Measurements from ENCODE around the gene ZRANB1.
A peak's percentile ranks its signal among the peaks of the same experiment; 100 is the strongest.

Gene ZRANB1

DNA sequence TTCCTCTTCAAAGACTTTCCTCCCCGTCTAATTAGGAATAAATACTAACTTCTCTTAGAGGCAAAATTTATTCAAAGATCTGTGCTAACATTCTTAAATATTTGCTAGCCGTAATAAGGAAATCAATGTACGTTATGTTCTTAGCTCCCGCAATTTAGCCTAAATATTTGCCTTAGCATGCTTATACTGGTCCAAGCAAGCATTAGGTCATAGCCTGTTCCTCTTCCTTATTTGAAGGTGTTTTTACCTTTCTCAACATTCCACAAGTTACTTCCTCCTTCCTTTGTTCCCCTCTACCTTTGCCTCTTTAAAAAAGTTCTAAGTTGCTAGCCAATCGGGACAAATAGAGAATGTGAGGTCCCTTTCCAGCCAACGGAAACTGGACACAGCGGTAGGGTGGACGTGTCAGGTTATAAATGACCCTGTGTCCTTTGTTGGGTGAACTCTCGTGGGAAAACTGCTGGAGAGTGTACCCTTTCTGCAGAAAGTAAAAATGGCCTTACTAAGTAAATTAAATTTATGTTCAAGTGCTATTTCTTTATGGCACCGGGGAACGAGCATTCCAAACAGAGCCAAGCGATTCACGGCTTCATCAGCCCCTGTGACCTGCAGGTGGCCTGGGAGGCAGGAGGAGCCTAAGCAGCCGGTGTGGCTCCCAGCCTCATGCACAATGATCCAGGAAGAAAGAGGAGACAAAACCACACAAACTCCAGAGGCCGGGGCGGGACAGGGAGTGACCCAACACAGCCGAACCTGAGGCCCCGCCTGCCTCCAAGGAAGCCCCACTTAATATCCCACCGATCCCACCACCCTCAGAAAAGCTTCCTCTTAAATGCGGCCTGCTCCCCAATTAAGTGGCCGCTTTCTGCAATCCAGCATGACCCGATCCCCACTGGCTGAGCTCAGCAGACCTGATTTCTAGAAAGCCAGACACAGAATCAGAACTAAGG, 67.0 kb downstream of the ZRANB1 start:
- DNase-seq = no peak

- no peak for DNase-seq
These were observed 67.8 kb downstream of the ZRANB1 start for GRCh38 chr10:125009661-125010161.

GRCh38 chr10:125010362-125010761, 68.4 kb downstream of the ZRANB1 start:
- DNase-seq = peak; percentile 32

DNA sequence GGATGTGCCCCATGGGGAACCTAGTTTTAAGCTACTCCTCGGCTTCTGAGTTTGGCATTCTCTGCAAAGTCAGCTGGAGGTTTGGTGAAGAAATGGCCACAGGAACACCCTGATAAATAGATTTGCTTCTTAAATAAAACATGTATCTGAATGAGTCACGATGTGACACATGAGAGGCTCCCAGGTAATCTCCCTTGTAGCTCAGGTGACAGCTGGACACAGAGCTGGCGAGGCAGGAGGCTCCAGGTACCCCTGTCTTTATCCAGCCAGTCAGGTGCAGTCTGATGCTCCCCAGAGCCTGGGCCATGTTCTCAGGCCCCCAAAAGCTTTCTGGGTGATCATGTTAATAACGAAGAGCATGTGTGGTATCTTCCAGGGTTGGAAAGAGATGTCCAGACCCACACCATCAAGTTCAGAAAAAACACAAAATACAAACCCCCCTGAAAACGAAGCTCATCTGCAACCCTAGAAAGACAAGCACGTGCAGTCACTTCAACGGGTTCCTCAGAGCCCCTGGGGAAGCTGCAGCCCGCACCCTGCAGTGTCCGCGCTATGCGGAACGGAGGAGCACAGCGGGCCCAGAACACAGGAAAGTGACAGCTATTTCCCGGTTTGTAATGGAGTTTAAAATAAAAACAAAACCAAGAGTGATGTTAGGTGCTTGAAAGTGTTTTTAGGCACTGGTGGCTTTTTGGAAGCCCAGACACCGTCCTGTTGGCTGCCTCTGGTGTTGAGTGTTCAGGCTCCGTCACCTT, 69.4 kb downstream of the ZRANB1 start:
- no peak for DNase-seq

GRCh38 chr10:125011926-125012705, 70.2 kb downstream of the ZRANB1 start:
- no peak for DNase-seq

DNA sequence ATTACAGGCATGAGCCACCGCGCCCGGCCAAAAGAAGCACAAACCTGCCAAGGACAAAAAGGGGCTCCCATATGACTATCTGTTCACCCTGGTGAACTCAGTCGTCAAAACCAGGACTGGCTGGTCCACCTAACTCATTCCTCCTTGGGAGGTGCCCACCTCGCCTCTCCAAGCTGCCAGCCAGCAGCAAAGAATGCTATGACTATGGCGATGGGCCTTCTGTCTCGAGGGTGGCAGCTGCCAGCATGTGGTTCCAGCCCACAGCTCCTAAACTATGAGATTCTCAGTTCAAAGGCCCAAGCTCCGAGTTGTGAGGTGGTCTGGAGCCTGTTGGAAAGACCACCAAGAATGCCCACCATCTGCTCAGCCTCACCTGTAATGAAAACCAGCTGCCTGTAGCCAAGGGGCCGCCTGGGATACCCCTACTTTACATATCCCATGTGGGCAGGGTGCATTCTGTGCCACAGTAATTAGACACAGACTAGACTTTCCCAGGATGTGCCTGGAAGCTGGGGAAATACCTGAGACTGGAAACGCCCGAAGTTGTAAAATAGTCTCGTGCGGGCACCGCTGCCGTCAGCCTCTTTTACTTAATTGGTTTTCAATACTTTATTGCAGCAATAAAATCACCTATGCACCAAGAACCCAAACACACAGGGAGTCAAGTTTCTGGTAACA, 71.1 kb downstream of the ZRANB1 start:
- DNase-seq = no peak

- DNase-seq = no peak
These were observed 71.6 kb downstream of the ZRANB1 start for GRCh38 chr10:125013529-125013872.

- DNase-seq = peak; percentile 17
These were observed 72.3 kb downstream of the ZRANB1 start for GRCh38 chr10:125014086-125014830.

- no peak for DNase-seq
These were observed 73.0 kb downstream of the ZRANB1 start for GRCh38 chr10:125014836-125015355.

- DNase-seq = peak; percentile 15
These were observed 73.5 kb downstream of the ZRANB1 start for GRCh38 chr10:125015356-125015944.

GRCh38 chr10:125016123-125016522, 74.2 kb downstream of the ZRANB1 start:
- no peak for DNase-seq

- no peak for DNase-seq
These were observed 74.8 kb downstream of the ZRANB1 start for GRCh38 chr10:125016611-125017202.

DNA sequence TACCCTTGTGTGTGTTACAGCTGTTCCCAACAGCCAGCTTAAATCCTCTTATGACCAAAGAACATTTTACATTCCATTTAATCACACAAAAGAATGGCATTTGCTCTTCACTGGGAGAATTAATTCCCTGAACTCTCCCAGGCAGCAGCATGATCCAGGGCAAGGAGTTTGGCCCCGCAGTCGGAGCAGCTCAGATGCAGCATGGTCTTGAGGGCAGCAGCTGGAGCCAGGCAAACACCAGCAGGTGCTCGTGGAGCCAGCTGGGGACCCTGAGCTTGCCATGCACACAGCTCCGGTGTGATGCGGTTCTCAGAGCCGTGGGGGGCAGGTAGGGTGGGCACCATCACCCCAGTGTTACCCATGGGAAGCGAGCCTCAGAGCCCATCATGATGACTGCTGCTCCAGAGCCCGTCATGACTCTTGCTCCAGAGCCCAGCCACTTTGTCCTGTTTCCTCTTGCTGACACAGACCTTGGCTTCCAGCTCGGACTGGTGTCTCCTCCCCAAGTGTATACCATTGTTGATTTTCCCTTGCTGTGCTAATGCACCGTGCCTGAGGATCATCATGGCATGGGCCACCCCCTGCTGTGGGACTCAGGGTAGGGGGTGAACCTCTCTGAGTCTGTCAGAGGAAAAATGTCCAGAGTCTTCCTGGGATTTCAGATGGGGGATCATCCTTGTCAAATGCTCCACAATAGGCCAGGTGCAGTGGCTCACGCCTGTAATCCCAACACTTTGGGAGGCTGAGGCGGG, 75.8 kb downstream of the ZRANB1 start:
- no peak for DNase-seq

GRCh38 chr10:125018576-125019143, 76.7 kb downstream of the ZRANB1 start:
- DNase-seq = no peak

DNA sequence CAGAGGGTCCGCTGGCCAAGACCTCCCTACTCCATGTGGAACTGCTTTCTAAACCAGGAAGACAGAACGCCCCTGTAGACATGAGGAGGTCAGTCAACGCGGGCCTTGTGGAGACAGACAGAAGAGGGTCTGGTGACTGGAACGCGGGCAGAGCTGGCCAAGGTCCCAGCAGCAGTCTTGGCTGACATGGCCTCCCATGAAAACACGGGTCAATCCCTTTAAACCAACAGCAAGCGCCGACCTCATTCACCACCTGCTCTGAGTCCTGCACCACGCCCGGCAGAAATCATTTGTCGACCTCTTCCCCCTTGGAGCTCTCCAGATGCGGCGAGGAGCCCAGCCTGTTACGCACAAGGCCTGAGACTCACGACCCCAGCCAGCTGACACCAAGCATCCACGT, 78.5 kb downstream of the ZRANB1 start:
- no peak for DNase-seq

DNA sequence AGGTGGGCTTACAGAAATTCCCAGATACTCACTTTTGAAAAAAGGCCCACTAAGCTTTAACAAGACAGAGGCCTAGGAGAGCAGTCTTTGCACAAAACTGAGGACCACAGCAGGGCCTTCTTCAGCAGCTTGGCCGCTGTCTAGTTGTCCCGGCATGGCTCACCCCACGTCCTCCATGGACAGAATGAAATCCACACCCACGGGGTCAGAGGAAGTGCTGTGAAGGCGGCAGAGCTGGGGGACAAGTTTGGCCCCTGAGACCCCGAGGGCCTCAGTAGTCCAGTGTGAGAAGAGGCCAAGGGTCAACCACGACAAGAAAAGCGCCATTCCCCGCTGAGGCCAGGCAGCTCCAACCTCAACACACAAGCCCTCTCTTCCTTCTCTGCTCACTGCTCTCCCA, 78.9 kb downstream of the ZRANB1 start:
- no peak for DNase-seq

- DNase-seq = no peak
These were observed 79.9 kb downstream of the ZRANB1 start for GRCh38 chr10:125021686-125022344.

DNA sequence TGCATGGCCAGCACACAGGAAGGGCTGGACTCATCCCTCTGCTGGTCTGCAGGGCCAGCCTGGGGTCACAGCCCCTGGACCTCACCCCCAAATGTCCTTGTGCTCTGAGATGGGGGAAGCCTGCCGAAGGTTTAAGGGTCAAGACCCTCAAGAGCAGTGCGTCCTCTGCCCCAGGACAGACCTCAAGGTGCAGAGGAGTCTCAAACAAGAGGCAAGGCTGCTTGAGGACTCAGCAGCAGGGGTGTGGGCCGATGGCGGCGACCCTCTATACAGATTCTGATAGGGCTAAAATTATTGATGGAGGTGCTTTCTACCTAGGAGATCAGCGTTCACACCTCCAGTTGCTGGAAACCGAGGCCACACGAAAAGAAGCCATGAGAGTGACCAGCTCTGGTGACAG, 80.7 kb downstream of the ZRANB1 start:
- no peak for DNase-seq

- DNase-seq = no peak
These were observed 81.3 kb downstream of the ZRANB1 start for GRCh38 chr10:125023255-125023654.

All from hematopoietic multipotent progenitor cell treated with erythropoietin and hydrocortisone succinate and interleukin-3 and kit ligand, for 8 days (in vitro differentiated cells).